H1 (cell line): ENCODE data around the gene HRH4. TPM values are rescaled to one million over a fixed set of nuclear protein-coding genes. Genes with fewer than 3 reads are reported as not detected.

Source experiments
- CTCF ChIA-PET: fragments of 300-600 bp; sonication (Branson Sonifier 250); formaldehyde crosslinking; loops from one replicate; lab custom pipeline; 2021; ENCODE audit not compliant: partially characterized antibody; lab: Charles Lee
- POLR2A ChIA-PET: fragments of 300-600 bp; sonication (Branson Sonifier 250); formaldehyde crosslinking; loops from one replicate; lab custom pipeline; 2021; ENCODE audit warnings: inconsistent platforms; ENCODE audit not compliant: partially characterized antibody; lab: Charles Lee
- DNase-seq, 2 experiments: peaks; one replicate each; pipeline versions ENCODE4 v3.0.0 to v3.0.0-alpha.2; 2010 to 2022; ENCODE audit warnings: low spot score in 2 of 2, low read depth in 1 of 2, mixed read lengths in 1 of 2
- FAIRE-seq: peaks from 2 replicates; lab custom pipeline; 2011; peaks lifted over from hg19 to GRCh38; lab: Jason Lieb, UNC
- H2AFZ ChIP-seq: 2 replicates; pipeline ENCODE4 v1.8.1; 2012; ENCODE audit warnings: low read length, inconsistent platforms
- H2AK5ac ChIP-seq: 2 replicates; pipeline ENCODE4 v1.6.1; 2013; ENCODE audit warnings: low read depth, low read length
- H2BK120ac ChIP-seq: replicated peaks from 2 replicates; pipeline ENCODE3; 2013; ENCODE audit warnings: low read depth, low read length, inconsistent platforms
- H2BK12ac ChIP-seq: 2 replicates; pipeline ENCODE4 v1.6.1; 2013; ENCODE audit warnings: low read depth, low read length
- H2BK15ac ChIP-seq: 2 replicates; pipeline ENCODE4 v1.6.1; 2013; ENCODE audit warnings: low read length
- H2BK20ac ChIP-seq: 2 replicates; pipeline ENCODE4 v1.6.1; 2013; ENCODE audit warnings: low read length
- H2BK5ac ChIP-seq: 2 replicates; pipeline ENCODE4 v1.6.1; 2013; ENCODE audit warnings: low read depth, low read length
- H3K14ac ChIP-seq: 2 replicates; pipeline ENCODE4 v1.6.1; 2013; ENCODE audit warnings: inconsistent platforms; ENCODE audit not compliant: insufficient read length
- H3K18ac ChIP-seq: 2 replicates; pipeline ENCODE4 v1.6.1; 2013; ENCODE audit warnings: low read length; ENCODE audit errors: extremely low read depth
- H3K23ac ChIP-seq: 2 replicates; pipeline ENCODE4 v1.6.1; 2013; ENCODE audit warnings: inconsistent platforms; ENCODE audit not compliant: insufficient read length
- H3K23me2 ChIP-seq: 2 replicates; pipeline ENCODE4 v1.6.1; 2013; ENCODE audit warnings: low read depth, low read length
- H3K27ac ChIP-seq: 2 replicates; pipeline ENCODE4 v1.6.1; 2011; ENCODE audit warnings: low read depth, low read length, inconsistent platforms
- H3K27me3 ChIP-seq, 4 experiments: replicated peaks in 1 of 4; 1 replicate in 1 of 4; 2 replicates in 3 of 4; pipeline versions ENCODE4 v1.6.1 to v1.8.1; 2011 to 2013; ENCODE audit warnings: low read length in 3 of 4, mild to moderate bottlenecking in 3 of 4, inconsistent platforms in 2 of 4, mixed read lengths in 2 of 4, moderate library complexity in 1 of 4; ENCODE audit not compliant: control insufficient read depth in 3 of 4, insufficient read depth in 3 of 4; ENCODE audit errors: extremely low read depth in 1 of 4
- H3K36me3 ChIP-seq, 4 experiments: 2 replicates each; pipeline versions ENCODE4 v1.6.1 to v1.8.1; 2011 to 2013; ENCODE audit warnings: mild to moderate bottlenecking in 4 of 4, low read length in 3 of 4, moderate library complexity in 2 of 4, control low read depth in 1 of 4, inconsistent platforms in 1 of 4; ENCODE audit not compliant: insufficient read depth in 4 of 4, control insufficient read depth in 2 of 4
- H3K4ac ChIP-seq: replicated peaks from 2 replicates; pipeline ENCODE3; 2013; ENCODE audit warnings: low read length, low read depth, mixed read lengths, inconsistent platforms; ENCODE audit not compliant: insufficient read length
- H3K4me1 ChIP-seq, 4 experiments: replicated peaks in 1 of 4; 1 replicate in 1 of 4; 2 replicates in 3 of 4; pipeline versions ENCODE4 v1.6.1 to v1.8.1; 2011 to 2013; ENCODE audit warnings: low read length in 3 of 4, inconsistent platforms in 2 of 4, mixed read lengths in 1 of 4; ENCODE audit not compliant: insufficient read depth in 4 of 4, control insufficient read depth in 3 of 4
- H3K4me2 ChIP-seq, 2 experiments: 2 replicates each; pipeline versions ENCODE4 v1.6.1 to v1.8.1; 2011 to 2013; ENCODE audit warnings: low read depth in 2 of 2, low read length in 2 of 2, control low read depth in 1 of 2, inconsistent platforms in 1 of 2, mild to moderate bottlenecking in 1 of 2; ENCODE audit not compliant: insufficient read depth in 1 of 2
- H3K4me3 ChIP-seq, 4 experiments: fragments of 200-600, 300-600 bp in 1 of 4; sonication (generic), shearing (Covaris generic), sonication (Bioruptor Twin) in 1 of 4; 2 replicates each; pipeline versions ENCODE4 v1.5.1 to v1.8.1; 2011 to 2016; ENCODE audit warnings: low read length in 4 of 4, low read depth in 3 of 4, control low read depth in 2 of 4, inconsistent platforms in 2 of 4, mild to moderate bottlenecking in 2 of 4, mixed read lengths in 1 of 4, moderate library complexity in 1 of 4; ENCODE audit not compliant: insufficient read depth in 2 of 4; ENCODE audit errors: extremely low read depth in 1 of 4
- H3K56ac ChIP-seq: replicated peaks from 2 replicates; pipeline ENCODE3; 2013; ENCODE audit warnings: low read depth, mild to moderate bottlenecking, mixed read lengths, low read length, inconsistent platforms; ENCODE audit not compliant: insufficient read length
- H3K79me1 ChIP-seq: 2 replicates; pipeline ENCODE4 v1.6.1; 2013; ENCODE audit warnings: low read depth, low read length, control low read depth
- H3K79me2 ChIP-seq, 2 experiments: 2 replicates each; pipeline versions ENCODE4 v1.6.1 to v1.8.1; 2012 to 2013; ENCODE audit warnings: low read length in 2 of 2, mild to moderate bottlenecking in 2 of 2, inconsistent platforms in 1 of 2; ENCODE audit not compliant: insufficient read depth in 2 of 2, control insufficient read depth in 1 of 2
- H3K9ac ChIP-seq, 4 experiments: replicated peaks in 1 of 4; 1 replicate in 1 of 4; 2 replicates in 3 of 4; pipeline versions ENCODE4 v1.6.1 to v1.8.1; 2011 to 2013; ENCODE audit warnings: low read depth in 3 of 4, low read length in 3 of 4, control low read depth in 2 of 4, mild to moderate bottlenecking in 2 of 4, moderate library complexity in 2 of 4, inconsistent platforms in 1 of 4; ENCODE audit errors: extremely low read depth in 1 of 4
- H3K9me3 ChIP-seq, 2 experiments: 2 replicates each; pipeline versions ENCODE4 v1.6.1 to v1.8.1; 2012 to 2013; ENCODE audit warnings: mild to moderate bottlenecking in 2 of 2, moderate library complexity in 2 of 2, control low read depth in 1 of 2, inconsistent platforms in 1 of 2, low read depth in 1 of 2, low read length in 1 of 2, mixed read lengths in 1 of 2; ENCODE audit not compliant: insufficient read depth in 2 of 2
- H4K20me1 ChIP-seq, 2 experiments: replicated peaks in 1 of 2; 2 replicates each; pipeline versions ENCODE3 to v1.8.1; 2011 to 2013; ENCODE audit warnings: inconsistent platforms in 2 of 2, low read length in 2 of 2, mild to moderate bottlenecking in 1 of 2; ENCODE audit not compliant: insufficient read depth in 2 of 2, control insufficient read depth in 1 of 2
- H4K5ac ChIP-seq: 2 replicates; pipeline ENCODE4 v1.6.1; 2013; ENCODE audit warnings: low read length, low read depth, mixed read lengths, inconsistent platforms; ENCODE audit not compliant: insufficient read length
- H4K8ac ChIP-seq: 2 replicates; pipeline ENCODE4 v1.8.0; 2013; ENCODE audit warnings: mild to moderate bottlenecking, moderate library complexity, low read length, inconsistent platforms; ENCODE audit not compliant: insufficient read depth; ENCODE audit errors: extremely low read depth
- H4K91ac ChIP-seq: replicated peaks from 2 replicates; pipeline ENCODE3; 2013; ENCODE audit warnings: low read length, mixed read lengths, inconsistent platforms; ENCODE audit not compliant: insufficient read length
- BACH1 ChIP-seq: IDR thresholded peaks from 2 replicates; pipeline ENCODE4 v1.6.1; 2012; ENCODE audit warnings: low read length, improper control_type of control experiment
- CHD1 ChIP-seq: IDR thresholded peaks from 2 replicates; pipeline ENCODE4 v1.6.1; 2012; ENCODE audit warnings: low read depth, low read length, improper control_type of control experiment
- EGR1 ChIP-seq: IDR thresholded peaks from 2 replicates; pipeline ENCODE4 v1.6.1; 2011; ENCODE audit warnings: low read depth, low read length, borderline replicate concordance
- POLR2AphosphoS5 ChIP-seq: IDR thresholded peaks from 2 replicates; pipeline ENCODE4 v1.6.1; 2011; ENCODE audit warnings: low read depth, low read length
- POU5F1 ChIP-seq: IDR thresholded peaks from 2 replicates; pipeline ENCODE4 v1.6.1; 2011; ENCODE audit warnings: low read depth, mild to moderate bottlenecking, low read length, moderate library complexity
- SAP30 ChIP-seq: fragments of 300-600 bp; sonication (generic); IDR thresholded peaks from 2 replicates; pipeline ENCODE4 v1.7.1; 2012; ENCODE audit warnings: low read length, moderate library complexity, mild to moderate bottlenecking, inconsistent platforms; ENCODE audit not compliant: insufficient read depth, insufficient replicate concordance
- SRF ChIP-seq: IDR thresholded peaks from 2 replicates; pipeline ENCODE4 v1.6.1; 2011; ENCODE audit warnings: mild to moderate bottlenecking, low read depth, low read length, moderate library complexity
- WGBS, 2 experiments: shearing (Covaris generic) in 1 of 2; methylation state at CpG; one replicate each; pipeline versions ENCODE4 v1.1.6 to v1.1.7; 2013 to 2015; ENCODE audit warnings: low lambda C conversion rate in 2 of 2, mixed read lengths in 2 of 2, inconsistent platforms in 1 of 2, low coverage in 1 of 2, missing lambda C conversion rate in 1 of 2; ENCODE audit not compliant: insufficient replicate concordance in 2 of 2, insufficient coverage in 1 of 2, insufficient read length in 1 of 2; ENCODE audit errors: extremely low coverage in 1 of 2, missing lambda C conversion rate in 1 of 2; 5-methylcytosine and 5-hydroxymethylcytosine counted together
- polyA plus RNA-seq, 7 experiments: library from polyadenylated mRNA; depleted of rRNA in 3 of 7; stranded (reverse) in 5 of 7; unstranded in 2 of 7; fragments of >200 nt in 5 of 7; fragments of 200-250 nt in 2 of 7; gene quantifications; 1 replicate in 5 of 7; 2 replicates in 1 of 7; 4 replicates in 1 of 7; pipeline versions ENCODE4 v1.2.1 to v1.2.3, GENCODE V29; 2011 to 2013; ENCODE audit warnings: missing spikeins in 2 of 7, mixed read lengths in 2 of 7
- total RNA-seq: library from RNA; stranded (reverse); fragmentation: NEBNext Ultra II Directional; extraction: Animal tissue kit (Norgen Biotek cat#: 25700); gene quantifications from 2 replicates; pipeline ENCODE4 v1.2.1, GENCODE V29; 2021

The HRH4 gene
- total and polyA plus RNA-seq, 2 of the 8 experiments (the other 6 are each of a cell fraction or from before 2014, with no cell fraction given), result 0.03 TPM; not detected in 1

DNA sequence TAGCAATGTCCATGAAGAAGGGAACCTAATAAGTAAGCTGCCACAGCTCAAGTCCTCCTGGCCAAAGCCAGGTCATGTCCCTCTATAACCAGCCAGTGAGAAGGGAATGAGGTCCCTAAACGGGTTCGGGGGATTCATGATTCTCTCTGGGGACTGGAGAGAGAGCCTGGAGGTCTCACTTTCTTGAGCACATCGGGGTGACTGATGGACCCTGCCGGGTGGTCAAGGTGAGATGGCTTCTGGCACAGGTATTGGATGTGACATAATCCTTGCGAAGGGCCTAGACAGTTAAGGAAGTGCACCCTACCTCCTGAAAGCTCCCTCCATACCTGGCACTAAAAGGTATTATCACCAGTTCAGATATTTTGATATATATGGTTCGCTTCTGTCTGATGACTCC lies 45.7 kb downstream of the HRH4 start:
- Histone ChIP-seq H3K79me2 (no peaks in the 10 kb centered on the region), H3K4ac (no peak overlapping the region), H3K27me3 (no peaks in the 10 kb centered on the region), H3K9ac (no peak overlapping the region), H4K20me1 (no peaks in the 10 kb centered on the region), H3K9me3 (no peaks in the 10 kb centered on the region), H3K18ac (no peak overlapping the region), H3K4me2 (no peak overlapping the region), H3K4me3 (no peak overlapping the region), H4K5ac (no peak overlapping the region), H2BK15ac (no peak overlapping the region), H3K27ac (no peak overlapping the region), H3K36me3 (no peaks in the 10 kb centered on the region), H3K56ac (no peak overlapping the region), H2BK120ac (no peak overlapping the region), H2BK20ac (no peak overlapping the region), H3K23me2 (no peaks in the 10 kb centered on the region), H2BK12ac (no peak overlapping the region), H4K91ac (no peak overlapping the region), H3K14ac (no peak overlapping the region), H3K23ac (no peak overlapping the region), H3K4me1 (no peaks in the 10 kb centered on the region; a peak in 1 of 7 replicates), H2AFZ (no peak overlapping the region), H4K8ac (no peak overlapping the region), H2BK5ac (no peak overlapping the region), H2AK5ac (no peak overlapping the region), H3K79me1 (no peaks in the 10 kb centered on the region)
- FAIRE-seq, result no peak
- TF ChIP-seq POLR2AphosphoS5 (no peak), SRF (no peak), SAP30 (no peak), EGR1 (no peak), BACH1 (no peak), POU5F1 (no peak), CHD1 (no peak)
- ChIA-PET CTCF (interaction anchor here (0.6 to 11.9 kb wide), 4 partner anchors 10 to 988 kb away, joined by 3 to 101 read pairs (median 32); no protein-coding TSS in a partner anchor), POLR2A (no interaction called here)
- peak in 1 of 2 experiments; percentile 23 for DNase-seq
- 92% methylated on average over 6 of the region's 6 CpGs; no CpG with 5 or more reads in 1 of the 2 experiments for WGBS, 2 experiments
